ENCODE data around the gene NXF1. TPM values are rescaled to one million over a fixed set of nuclear protein-coding genes. Genes with fewer than 3 reads are reported as not detected.

NXF1 gene
- total and polyA plus RNA-seq, 2 donors (not counting 1 experiment from before 2014, with no cell fraction given), result 161 to 262 TPM

- Histone ChIP-seq H3K27ac (ENCODE audit: low read length in 2 of 2) (no peak overlapping the region), H2AFZ (ENCODE audit: insufficient read depth, low read depth, low read length, poor library complexity, severe bottlenecking) (no peak overlapping the region), H3K4me1 (ENCODE audit: control insufficient read depth in 2 of 2, insufficient read depth in 2 of 2, low read length in 2 of 2) (no peaks in the 10 kb centered on the region), H3K27me3 (replicated peaks in 1 of 4; ENCODE audit: control extremely low read depth in 1 of 4, control insufficient read depth in 3 of 4, insufficient read depth in 4 of 4, low read length in 3 of 4) (no peaks in the 10 kb centered on the region), H3K79me2 (ENCODE audit: control insufficient read depth, insufficient read depth, low read length) (peaks cover 26% of the 10 kb centered on the region), H3K4me2 (replicated peaks; ENCODE audit: low read depth, low read length, poor library complexity, severe bottlenecking) (no peak overlapping the region), H3K9ac (ENCODE audit: low read length) (no peak overlapping the region), H3K4me3 (ENCODE audit: control extremely low read depth in 1 of 5, extremely low read depth in 1 of 5, insufficient read depth in 1 of 5, low read depth in 2 of 5, low read length in 4 of 5) (no peak overlapping the region), H4K20me1 (ENCODE audit: control insufficient read depth, insufficient read depth, low read length, poor library complexity, severe bottlenecking) (peaks cover 20% of the 10 kb centered on the region), H3K9me3 (ENCODE audit: control extremely low read depth in 1 of 3, control insufficient read depth in 2 of 3, insufficient read depth in 1 of 3, low read length in 2 of 3) (no peaks in the 10 kb centered on the region), H3K36me3 (replicated peaks in 1 of 2; ENCODE audit: control extremely low read depth in 1 of 2, control insufficient read depth in 1 of 2, extremely low read depth in 1 of 2, insufficient read depth in 2 of 2, low read length in 1 of 2) (peaks cover 9 to 64% of the 10 kb centered on the region in 2 experiments)
- TF ChIP-seq EZH2 (IDR thresholded peaks at IDR 0.05; ENCODE audit: borderline replicate concordance, insufficient read depth, low read depth, low read length, poor library complexity, severe bottlenecking), result no peak
- TF ChIP-seq CTCF (IDR thresholded peaks at IDR 0.05), result no peak
- ChIA-PET CTCF (no interaction called here), POLR2A (interaction anchor here (0.9 to 1.0 kb wide), 2 partner anchors 8 to 17 kb away, joined by 3 read pairs; no protein-coding TSS in a partner anchor)
- Mint-ChIP-seq H3K4me1 (peaks cover 7% of the 10 kb centered on the region), H3K4me3 (no peak overlapping the region), H3K27me3 (no peaks in the 10 kb centered on the region), H3K9me3 (ENCODE audit: insufficient read depth) (no peaks in the 10 kb centered on the region), H3K27ac (no peak overlapping the region)
- intact Hi-C loops (cut with micrococcal nuclease), result no loop called here
- WGBS (ENCODE audit: insufficient coverage), result 100% methylated on average over 2 of the region's 3 CpGs
- ATAC-seq (ENCODE audit: low read depth) (no peak), DNase-seq (no peak)
These were observed 18.4 kb upstream of the NXF1 start for GRCh38 chr11:62823677-62824076.

- peaks cover 0 to 24% of the 10 kb centered on the region in 2 experiments for H3K36me3 ChIP-seq (replicated peaks in 1 of 2; ENCODE audit: control extremely low read depth in 1 of 2, control insufficient read depth in 1 of 2, extremely low read depth in 1 of 2, insufficient read depth in 2 of 2, low read length in 1 of 2)
- H3K9me3 Mint-ChIP-seq (ENCODE audit: insufficient read depth), result no peaks in the 10 kb centered on the region
- ChIA-PET CTCF (interaction anchor here (0.6 kb wide), 1 partner anchor 936 kb away, joined by 3 read pairs; no protein-coding TSS in a partner anchor), POLR2A (no interaction called here)
- H3K27me3 ChIP-seq (replicated peaks in 1 of 4; ENCODE audit: control extremely low read depth in 1 of 4, control insufficient read depth in 3 of 4, insufficient read depth in 4 of 4, low read length in 3 of 4), result no peaks in the 10 kb centered on the region
- H3K79me2 ChIP-seq (ENCODE audit: control insufficient read depth, insufficient read depth, low read length), result no peaks in the 10 kb centered on the region
- H3K4me1 Mint-ChIP-seq, result no peaks in the 10 kb centered on the region
- H2AFZ ChIP-seq (ENCODE audit: insufficient read depth, low read depth, low read length, poor library complexity, severe bottlenecking), result no peak overlapping the region
- no peak overlapping the region for H3K4me3 Mint-ChIP-seq
- DNase-seq, result no peak
- H3K27ac Mint-ChIP-seq, result no peak overlapping the region
- no peak for ATAC-seq (ENCODE audit: low read depth)
- no peak for TF ChIP-seq EZH2 (IDR thresholded peaks at IDR 0.05; ENCODE audit: borderline replicate concordance, insufficient read depth, low read depth, low read length, poor library complexity, severe bottlenecking)
- no peak overlapping the region for H3K27ac ChIP-seq (ENCODE audit: low read length in 2 of 2)
- 92% methylated on average over 3 of the region's 4 CpGs for whole genome bisulfite sequencing (ENCODE audit: insufficient coverage)
- H3K27me3 Mint-ChIP-seq, result no peaks in the 10 kb centered on the region
- H3K9me3 ChIP-seq (ENCODE audit: control extremely low read depth in 1 of 3, control insufficient read depth in 2 of 3, insufficient read depth in 1 of 3, low read length in 2 of 3), result no peaks in the 10 kb centered on the region
- intact Hi-C loops (cut with micrococcal nuclease), result no loop called here
- peaks cover 6% of the 10 kb centered on the region for H4K20me1 ChIP-seq (ENCODE audit: control insufficient read depth, insufficient read depth, low read length, poor library complexity, severe bottlenecking)
- no peak overlapping the region for H3K9ac ChIP-seq (ENCODE audit: low read length)
- H3K4me2 ChIP-seq (replicated peaks; ENCODE audit: low read depth, low read length, poor library complexity, severe bottlenecking), result no peak overlapping the region
- no peaks in the 10 kb centered on the region for H3K4me1 ChIP-seq (ENCODE audit: control insufficient read depth in 2 of 2, insufficient read depth in 2 of 2, low read length in 2 of 2)
- H3K4me3 ChIP-seq (ENCODE audit: control extremely low read depth in 1 of 5, extremely low read depth in 1 of 5, insufficient read depth in 1 of 5, low read depth in 2 of 5, low read length in 4 of 5), result no peak overlapping the region
These were observed 11.9 kb upstream of the NXF1 start for GRCh38 chr11:62817129-62817528.

Data from B cell (primary cell).